Spleen (tissue), 7 donors: Measurements from ENCODE around the gene DNAJC15.

ENCODE experiments used
- POLR2AphosphoS5 ChIP-seq, 3 donors: sonication (generic); formaldehyde crosslinking; IDR thresholded peaks; one replicate each; pipeline ENCODE4 v1.5.1; 2017; ENCODE audit warnings: antibody characterized with exemption in 3 of 3
- TF ChIP-seq, protein P1 (sequence below), 11 experiments: fragments of 200-600 bp in 7 of 11; fragments of 450-650 bp in 4 of 11; sonication (generic) in 4 of 11; IDR thresholded peaks in 8 of 11; conservative IDR thresholded peaks in 3 of 11; 1 replicate in 7 of 11; 2 replicates in 4 of 11; pipeline versions ENCODE4 v1.4.0 to v1.8.0; 2016 to 2021; ENCODE audit warnings: antibody characterized with exemption in 11 of 11, inconsistent platforms in 4 of 11, mild to moderate bottlenecking in 1 of 11
- donor health status: DM: no; HTN: no; CAD: no; lungs with moderate emphysema.
- donor health status: DM: no; HTN: no; CAD: no.
- donor health status: DM: no; HTN: no; CAD: no.

DNA sequence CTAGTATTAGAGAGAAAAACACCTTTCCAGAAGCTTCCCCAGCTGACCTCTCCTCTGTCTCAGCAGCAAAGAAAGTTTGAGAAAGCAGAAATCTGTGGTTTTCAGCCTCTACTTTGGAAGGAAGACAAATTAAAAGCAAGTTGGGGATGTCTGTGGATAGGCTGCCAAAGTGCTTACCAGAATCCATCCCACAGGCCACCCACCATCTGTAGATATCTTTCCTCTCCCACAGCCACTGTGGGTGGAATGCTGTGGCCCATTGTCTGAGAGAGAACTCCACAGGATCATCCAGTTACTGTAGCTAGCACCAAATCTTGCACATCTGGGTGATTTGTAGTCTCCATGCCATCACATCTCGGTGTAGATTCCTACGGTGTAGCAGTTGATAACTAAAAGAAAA is 133.5 kb downstream of the DNAJC15 start:
- TF ChIP-seq, protein P1, sequence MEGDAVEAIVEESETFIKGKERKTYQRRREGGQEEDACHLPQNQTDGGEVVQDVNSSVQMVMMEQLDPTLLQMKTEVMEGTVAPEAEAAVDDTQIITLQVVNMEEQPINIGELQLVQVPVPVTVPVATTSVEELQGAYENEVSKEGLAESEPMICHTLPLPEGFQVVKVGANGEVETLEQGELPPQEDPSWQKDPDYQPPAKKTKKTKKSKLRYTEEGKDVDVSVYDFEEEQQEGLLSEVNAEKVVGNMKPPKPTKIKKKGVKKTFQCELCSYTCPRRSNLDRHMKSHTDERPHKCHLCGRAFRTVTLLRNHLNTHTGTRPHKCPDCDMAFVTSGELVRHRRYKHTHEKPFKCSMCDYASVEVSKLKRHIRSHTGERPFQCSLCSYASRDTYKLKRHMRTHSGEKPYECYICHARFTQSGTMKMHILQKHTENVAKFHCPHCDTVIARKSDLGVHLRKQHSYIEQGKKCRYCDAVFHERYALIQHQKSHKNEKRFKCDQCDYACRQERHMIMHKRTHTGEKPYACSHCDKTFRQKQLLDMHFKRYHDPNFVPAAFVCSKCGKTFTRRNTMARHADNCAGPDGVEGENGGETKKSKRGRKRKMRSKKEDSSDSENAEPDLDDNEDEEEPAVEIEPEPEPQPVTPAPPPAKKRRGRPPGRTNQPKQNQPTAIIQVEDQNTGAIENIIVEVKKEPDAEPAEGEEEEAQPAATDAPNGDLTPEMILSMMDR (IDR thresholded peaks at IDR 0.05 in 8 of 11, conservative IDR thresholded peaks at IDR 0.05 in 3 of 11), result no peak
- no peak for TF ChIP-seq POLR2AphosphoS5 (IDR thresholded peaks at IDR 0.05)
